WTC11 (cell line): ENCODE measurements around the gene UGGT1. TPM values are rescaled to one million over a fixed set of nuclear protein-coding genes. Genes with fewer than 3 reads are reported as not detected.

Experiments used
- ATAC-seq: fragments of 200-7000 bp; cut with Tn5 transposase; 2 replicates; pipeline ENCODE4 v1.10.0; 2021; ENCODE audit warnings: mild to moderate bottlenecking, moderate library complexity
- CTCF ChIA-PET: fragments of 300-600 bp; sonication (Branson Sonifier 250); formaldehyde crosslinking; loops from one replicate; lab custom pipeline; 2021; ENCODE audit warnings: antibody characterized with exemption; lab: Charles Lee
- POLR2A ChIA-PET: fragments of 350-600 bp; sonication (Branson Sonifier 250); formaldehyde crosslinking; loops from one replicate; lab custom pipeline; 2021; ENCODE audit warnings: antibody characterized with exemption; lab: Charles Lee
- DNase-seq: peaks from one replicate; pipeline ENCODE4 v3.0.0; 2021; ENCODE audit warnings: low spot score
- H3K27ac Mint-ChIP-seq: 2 replicates; pipeline ENCODE4 v1.8.0; 2021; ENCODE audit warnings: mixed read lengths
- H3K27me3 Mint-ChIP-seq: 2 replicates; pipeline ENCODE4 v1.8.0; 2021; ENCODE audit warnings: low read depth, mild to moderate bottlenecking, moderate library complexity, mixed read lengths
- H3K36me3 Mint-ChIP-seq: 2 replicates; pipeline ENCODE4 v1.8.0; 2021; ENCODE audit warnings: mixed read lengths
- H3K4me1 Mint-ChIP-seq: 2 replicates; pipeline ENCODE4 v1.8.0; 2022; ENCODE audit warnings: mixed read lengths
- H3K4me3 Mint-ChIP-seq: 2 replicates; pipeline ENCODE4 v1.8.0; 2021; ENCODE audit warnings: mild to moderate bottlenecking, moderate library complexity, mixed read lengths
- H3K9me3 Mint-ChIP-seq: 2 replicates; pipeline ENCODE4 v1.8.0; 2021; ENCODE audit warnings: mixed read lengths
- ELF4 ChIP-seq: sonication (generic); formaldehyde crosslinking; IDR thresholded peaks from 2 replicates; pipeline ENCODE4 v1.8.1; 2022; ENCODE audit warnings: low read depth, mild to moderate bottlenecking, moderate library complexity, missing genetic modification reagents
- EMX1 ChIP-seq: fragments of 250-450 bp; sonication (Bioruptor Pico); IDR thresholded peaks from 2 replicates; pipeline ENCODE4 v1.8.0; 2021; ENCODE audit warnings: mild to moderate bottlenecking
- FOXJ3 ChIP-seq: sonication (generic); formaldehyde crosslinking; IDR thresholded peaks from 2 replicates; pipeline ENCODE4 v1.9.0; 2021; ENCODE audit warnings: missing genetic modification reagents, mild to moderate bottlenecking, borderline replicate concordance
- HMGA2 ChIP-seq: fragments of 250-450 bp; sonication (Bioruptor Pico); IDR thresholded peaks from 2 replicates; pipeline ENCODE4 v1.4.0; 2021; ENCODE audit warnings: mild to moderate bottlenecking, moderate library complexity
- JUN ChIP-seq: sonication (generic); formaldehyde crosslinking; IDR thresholded peaks from 2 replicates; pipeline ENCODE4 v1.8.0; 2023; ENCODE audit warnings: mild to moderate bottlenecking, missing genetic modification reagents
- KAT7 ChIP-seq: sonication (generic); formaldehyde crosslinking; IDR thresholded peaks from 2 replicates; pipeline ENCODE4 v1.8.1; 2023; ENCODE audit warnings: missing genetic modification reagents, mild to moderate bottlenecking, borderline replicate concordance
- NR1H2 ChIP-seq: sonication (generic); formaldehyde crosslinking; IDR thresholded peaks from 2 replicates; pipeline ENCODE4 v1.9.0; 2021; ENCODE audit warnings: mild to moderate bottlenecking, moderate library complexity, missing genetic modification reagents
- NR3C1 ChIP-seq: sonication (generic); formaldehyde crosslinking; conservative IDR thresholded peaks from 2 replicates; pipeline ENCODE4 v1.8.1; 2023; ENCODE audit warnings: low read depth, mild to moderate bottlenecking, missing genetic modification reagents
- PRRX2 ChIP-seq: fragments of 250-450 bp; sonication (Bioruptor Pico); IDR thresholded peaks from 2 replicates; pipeline ENCODE4 v1.8.0; 2021; ENCODE audit warnings: mild to moderate bottlenecking
- SP1 ChIP-seq: sonication (generic); formaldehyde crosslinking; conservative IDR thresholded peaks from 2 replicates; pipeline ENCODE4 v1.8.1; 2022; ENCODE audit warnings: missing genetic modification reagents
- TCF7 ChIP-seq: sonication (generic); formaldehyde crosslinking; IDR thresholded peaks from 2 replicates; pipeline ENCODE4 v1.8.0; 2022; ENCODE audit warnings: mild to moderate bottlenecking, low read depth, missing genetic modification reagents, moderate library complexity
- TEAD4 ChIP-seq: sonication (generic); formaldehyde crosslinking; IDR thresholded peaks from 2 replicates; pipeline ENCODE4 v1.8.0; 2022; ENCODE audit warnings: mild to moderate bottlenecking, missing genetic modification reagents
- ZBTB21 ChIP-seq: sonication (generic); formaldehyde crosslinking; IDR thresholded peaks from 2 replicates; pipeline ENCODE4 v1.8.1; 2023; ENCODE audit warnings: mild to moderate bottlenecking, missing genetic modification reagents, borderline replicate concordance
- ZNF317 ChIP-seq: sonication (generic); formaldehyde crosslinking; IDR thresholded peaks from 2 replicates; pipeline ENCODE4 v1.8.1; 2023; ENCODE audit warnings: low read depth, mild to moderate bottlenecking, moderate library complexity, missing genetic modification reagents, borderline replicate concordance
- ZNF423 ChIP-seq: fragments of 250-450 bp; sonication (Bioruptor Pico); IDR thresholded peaks from 2 replicates; pipeline ENCODE4 v2.1.2; 2022; ENCODE audit warnings: mild to moderate bottlenecking, moderate library complexity
- total RNA-seq: library from RNA; stranded (reverse); gene quantifications from 3 replicates; pipeline ENCODE4 v1.2.3, GENCODE V29; 2021
- TF ChIP-seq, protein P1 (sequence below): sonication (generic); formaldehyde crosslinking; IDR thresholded peaks from 2 replicates; pipeline ENCODE4 v1.8.0; 2023; ENCODE audit warnings: missing genetic modification reagents, mild to moderate bottlenecking, borderline replicate concordance
- TF ChIP-seq, protein P2 (sequence below): sonication (generic); formaldehyde crosslinking; IDR thresholded peaks from 2 replicates; pipeline ENCODE4 v1.8.1; 2023; ENCODE audit warnings: mild to moderate bottlenecking, missing genetic modification reagents, moderate library complexity
- TF ChIP-seq, protein P3 (sequence below): sonication (generic); formaldehyde crosslinking; IDR thresholded peaks from 2 replicates; pipeline ENCODE4 v1.8.0; 2023; ENCODE audit warnings: mild to moderate bottlenecking, missing genetic modification reagents
- TF ChIP-seq, protein P4 (sequence below): fragments of 250-450 bp; sonication (Bioruptor Pico); conservative IDR thresholded peaks from 2 replicates; pipeline ENCODE4 v1.9.0; 2021; ENCODE audit warnings: mild to moderate bottlenecking
- TF ChIP-seq, protein P5 (sequence below): sonication (generic); formaldehyde crosslinking; IDR thresholded peaks from 2 replicates; pipeline ENCODE4 v1.8.0; 2022; ENCODE audit warnings: mild to moderate bottlenecking, missing genetic modification reagents

Gene UGGT1
- total RNA-seq, 1 experiment from 2014 or later, result 57.9 TPM

DNA sequence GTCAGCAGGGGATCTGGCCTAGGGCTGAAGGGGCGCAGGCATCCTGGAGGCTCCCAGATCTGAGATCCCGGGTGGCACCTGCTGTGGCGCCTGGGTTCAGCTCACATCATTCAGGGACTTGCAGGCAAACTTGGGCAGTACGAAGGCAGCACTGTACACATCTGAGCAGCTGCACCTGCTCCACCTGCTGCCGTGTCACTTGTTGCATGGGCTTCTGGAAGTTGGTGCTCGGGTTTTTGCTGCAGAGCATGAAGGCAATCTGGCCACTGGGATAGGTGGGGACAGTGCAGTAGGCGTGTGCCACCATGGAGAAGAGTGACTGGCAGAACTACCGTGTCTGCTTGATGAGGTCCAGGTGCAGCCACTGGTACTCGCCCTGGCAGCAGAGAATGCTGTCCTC, 48.6 kb downstream of the UGGT1 start:
- no peak overlapping the region for H3K27ac Mint-ChIP-seq
- ATAC-seq, result no peak
- no peaks in the 10 kb centered on the region for H3K4me1 Mint-ChIP-seq
- H3K27me3 Mint-ChIP-seq, result no peaks in the 10 kb centered on the region
- H3K9me3 Mint-ChIP-seq, result no peaks in the 10 kb centered on the region
- ChIA-PET CTCF (no interaction called here), POLR2A (no interaction called here)
- DNase-seq, result no peak
- TF ChIP-seq NR1H2 (CRISPR knock-in tag), result no peak
- TF ChIP-seq TCF7, result no peak
- TF ChIP-seq, protein P1, sequence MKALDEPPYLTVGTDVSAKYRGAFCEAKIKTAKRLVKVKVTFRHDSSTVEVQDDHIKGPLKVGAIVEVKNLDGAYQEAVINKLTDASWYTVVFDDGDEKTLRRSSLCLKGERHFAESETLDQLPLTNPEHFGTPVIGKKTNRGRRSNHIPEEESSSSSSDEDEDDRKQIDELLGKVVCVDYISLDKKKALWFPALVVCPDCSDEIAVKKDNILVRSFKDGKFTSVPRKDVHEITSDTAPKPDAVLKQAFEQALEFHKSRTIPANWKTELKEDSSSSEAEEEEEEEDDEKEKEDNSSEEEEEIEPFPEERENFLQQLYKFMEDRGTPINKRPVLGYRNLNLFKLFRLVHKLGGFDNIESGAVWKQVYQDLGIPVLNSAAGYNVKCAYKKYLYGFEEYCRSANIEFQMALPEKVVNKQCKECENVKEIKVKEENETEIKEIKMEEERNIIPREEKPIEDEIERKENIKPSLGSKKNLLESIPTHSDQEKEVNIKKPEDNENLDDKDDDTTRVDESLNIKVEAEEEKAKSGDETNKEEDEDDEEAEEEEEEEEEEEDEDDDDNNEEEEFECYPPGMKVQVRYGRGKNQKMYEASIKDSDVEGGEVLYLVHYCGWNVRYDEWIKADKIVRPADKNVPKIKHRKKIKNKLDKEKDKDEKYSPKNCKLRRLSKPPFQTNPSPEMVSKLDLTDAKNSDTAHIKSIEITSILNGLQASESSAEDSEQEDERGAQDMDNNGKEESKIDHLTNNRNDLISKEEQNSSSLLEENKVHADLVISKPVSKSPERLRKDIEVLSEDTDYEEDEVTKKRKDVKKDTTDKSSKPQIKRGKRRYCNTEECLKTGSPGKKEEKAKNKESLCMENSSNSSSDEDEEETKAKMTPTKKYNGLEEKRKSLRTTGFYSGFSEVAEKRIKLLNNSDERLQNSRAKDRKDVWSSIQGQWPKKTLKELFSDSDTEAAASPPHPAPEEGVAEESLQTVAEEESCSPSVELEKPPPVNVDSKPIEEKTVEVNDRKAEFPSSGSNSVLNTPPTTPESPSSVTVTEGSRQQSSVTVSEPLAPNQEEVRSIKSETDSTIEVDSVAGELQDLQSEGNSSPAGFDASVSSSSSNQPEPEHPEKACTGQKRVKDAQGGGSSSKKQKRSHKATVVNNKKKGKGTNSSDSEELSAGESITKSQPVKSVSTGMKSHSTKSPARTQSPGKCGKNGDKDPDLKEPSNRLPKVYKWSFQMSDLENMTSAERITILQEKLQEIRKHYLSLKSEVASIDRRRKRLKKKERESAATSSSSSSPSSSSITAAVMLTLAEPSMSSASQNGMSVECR (CRISPR knock-in tag), result no peak
- TF ChIP-seq, protein P2, sequence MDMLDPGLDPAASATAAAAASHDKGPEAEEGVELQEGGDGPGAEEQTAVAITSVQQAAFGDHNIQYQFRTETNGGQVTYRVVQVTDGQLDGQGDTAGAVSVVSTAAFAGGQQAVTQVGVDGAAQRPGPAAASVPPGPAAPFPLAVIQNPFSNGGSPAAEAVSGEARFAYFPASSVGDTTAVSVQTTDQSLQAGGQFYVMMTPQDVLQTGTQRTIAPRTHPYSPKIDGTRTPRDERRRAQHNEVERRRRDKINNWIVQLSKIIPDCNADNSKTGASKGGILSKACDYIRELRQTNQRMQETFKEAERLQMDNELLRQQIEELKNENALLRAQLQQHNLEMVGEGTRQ, result no peak
- TF ChIP-seq ELF4 (CRISPR knock-in tag), result no peak
- no peak for TF ChIP-seq FOXJ3 (CRISPR knock-in tag)
- no peak for TF ChIP-seq KAT7 (CRISPR knock-in tag)
- no peak for TF ChIP-seq SP1 (CRISPR knock-in tag)
- no peak for TF ChIP-seq PRRX2
- TF ChIP-seq, protein P3, sequence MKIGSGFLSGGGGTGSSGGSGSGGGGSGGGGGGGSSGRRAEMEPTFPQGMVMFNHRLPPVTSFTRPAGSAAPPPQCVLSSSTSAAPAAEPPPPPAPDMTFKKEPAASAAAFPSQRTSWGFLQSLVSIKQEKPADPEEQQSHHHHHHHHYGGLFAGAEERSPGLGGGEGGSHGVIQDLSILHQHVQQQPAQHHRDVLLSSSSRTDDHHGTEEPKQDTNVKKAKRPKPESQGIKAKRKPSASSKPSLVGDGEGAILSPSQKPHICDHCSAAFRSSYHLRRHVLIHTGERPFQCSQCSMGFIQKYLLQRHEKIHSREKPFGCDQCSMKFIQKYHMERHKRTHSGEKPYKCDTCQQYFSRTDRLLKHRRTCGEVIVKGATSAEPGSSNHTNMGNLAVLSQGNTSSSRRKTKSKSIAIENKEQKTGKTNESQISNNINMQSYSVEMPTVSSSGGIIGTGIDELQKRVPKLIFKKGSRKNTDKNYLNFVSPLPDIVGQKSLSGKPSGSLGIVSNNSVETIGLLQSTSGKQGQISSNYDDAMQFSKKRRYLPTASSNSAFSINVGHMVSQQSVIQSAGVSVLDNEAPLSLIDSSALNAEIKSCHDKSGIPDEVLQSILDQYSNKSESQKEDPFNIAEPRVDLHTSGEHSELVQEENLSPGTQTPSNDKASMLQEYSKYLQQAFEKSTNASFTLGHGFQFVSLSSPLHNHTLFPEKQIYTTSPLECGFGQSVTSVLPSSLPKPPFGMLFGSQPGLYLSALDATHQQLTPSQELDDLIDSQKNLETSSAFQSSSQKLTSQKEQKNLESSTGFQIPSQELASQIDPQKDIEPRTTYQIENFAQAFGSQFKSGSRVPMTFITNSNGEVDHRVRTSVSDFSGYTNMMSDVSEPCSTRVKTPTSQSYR (CRISPR knock-in tag), result no peak
- no peak for TF ChIP-seq ZNF317
- no peak for TF ChIP-seq ZNF423 (CRISPR knock-in tag)
- TF ChIP-seq, protein P4, sequence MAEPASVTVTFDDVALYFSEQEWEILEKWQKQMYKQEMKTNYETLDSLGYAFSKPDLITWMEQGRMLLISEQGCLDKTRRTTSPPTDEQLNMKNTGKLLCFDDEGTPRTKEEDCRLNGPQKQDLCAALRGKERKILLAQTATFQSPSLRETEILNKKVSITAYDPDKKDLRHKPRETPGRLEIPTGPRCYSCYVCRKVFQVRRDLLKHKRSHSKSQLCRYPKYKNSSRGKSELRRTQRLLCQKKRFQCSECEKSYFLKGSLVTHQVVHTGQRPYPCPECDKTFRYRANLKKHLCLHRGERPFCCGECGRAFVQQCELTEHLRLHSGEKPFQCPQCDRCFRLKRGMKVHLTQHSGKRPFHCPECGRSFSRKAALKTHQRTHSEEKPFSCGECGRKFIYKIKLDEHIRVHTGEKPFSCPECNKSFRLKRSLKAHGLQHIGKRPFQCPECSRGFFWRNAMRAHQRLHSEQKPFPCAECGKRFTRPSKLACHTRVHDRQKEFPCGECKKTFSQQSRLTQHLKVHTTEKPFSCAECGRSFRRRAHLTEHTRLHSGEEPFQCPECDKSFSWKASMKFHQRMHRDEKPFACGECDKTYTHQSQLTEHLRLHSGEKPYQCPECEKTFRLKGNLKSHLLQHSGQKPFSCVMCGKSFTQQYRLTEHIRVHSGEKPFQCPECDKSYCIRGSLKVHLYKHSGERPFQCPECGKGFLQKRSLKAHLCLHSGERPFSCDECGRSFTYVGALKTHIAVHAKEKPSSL (CRISPR knock-in tag), result no peak
- TF ChIP-seq HMGA2, result no peak
- TF ChIP-seq JUN (CRISPR knock-in tag), result no peak
- TF ChIP-seq EMX1 (CRISPR knock-in tag), result no peak
- no peak for TF ChIP-seq TEAD4 (CRISPR knock-in tag)
- no peak for TF ChIP-seq NR3C1 (CRISPR knock-in tag)
- TF ChIP-seq, protein P5, sequence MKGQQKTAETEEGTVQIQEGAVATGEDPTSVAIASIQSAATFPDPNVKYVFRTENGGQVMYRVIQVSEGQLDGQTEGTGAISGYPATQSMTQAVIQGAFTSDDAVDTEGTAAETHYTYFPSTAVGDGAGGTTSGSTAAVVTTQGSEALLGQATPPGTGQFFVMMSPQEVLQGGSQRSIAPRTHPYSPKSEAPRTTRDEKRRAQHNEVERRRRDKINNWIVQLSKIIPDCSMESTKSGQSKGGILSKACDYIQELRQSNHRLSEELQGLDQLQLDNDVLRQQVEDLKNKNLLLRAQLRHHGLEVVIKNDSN, result no peak
- TF ChIP-seq ZBTB21, result no peak
- no peak overlapping the region for H3K4me3 Mint-ChIP-seq
- H3K36me3 Mint-ChIP-seq, result peaks cover 47% of the 10 kb centered on the region
